WTC11 (cell line): ENCODE measurements around the gene GPC4. TPM values are rescaled to one million over a fixed set of nuclear protein-coding genes. Genes with fewer than 3 reads are reported as not detected.

Experiments used
- ATAC-seq: fragments of 200-7000 bp; cut with Tn5 transposase; 2 replicates; pipeline ENCODE4 v1.10.0; 2021; ENCODE audit warnings: mild to moderate bottlenecking, moderate library complexity
- CTCF ChIA-PET: fragments of 300-600 bp; sonication (Branson Sonifier 250); formaldehyde crosslinking; loops from one replicate; lab custom pipeline; 2021; ENCODE audit warnings: antibody characterized with exemption; lab: Charles Lee
- POLR2A ChIA-PET: fragments of 350-600 bp; sonication (Branson Sonifier 250); formaldehyde crosslinking; loops from one replicate; lab custom pipeline; 2021; ENCODE audit warnings: antibody characterized with exemption; lab: Charles Lee
- DNase-seq: peaks from one replicate; pipeline ENCODE4 v3.0.0; 2021; ENCODE audit warnings: low spot score
- H3K27ac Mint-ChIP-seq: 2 replicates; pipeline ENCODE4 v1.8.0; 2021; ENCODE audit warnings: mixed read lengths
- H3K27me3 Mint-ChIP-seq: 2 replicates; pipeline ENCODE4 v1.8.0; 2021; ENCODE audit warnings: low read depth, mild to moderate bottlenecking, moderate library complexity, mixed read lengths
- H3K36me3 Mint-ChIP-seq: 2 replicates; pipeline ENCODE4 v1.8.0; 2021; ENCODE audit warnings: mixed read lengths
- H3K4me1 Mint-ChIP-seq: 2 replicates; pipeline ENCODE4 v1.8.0; 2022; ENCODE audit warnings: mixed read lengths
- H3K4me3 Mint-ChIP-seq: 2 replicates; pipeline ENCODE4 v1.8.0; 2021; ENCODE audit warnings: mild to moderate bottlenecking, moderate library complexity, mixed read lengths
- H3K9me3 Mint-ChIP-seq: 2 replicates; pipeline ENCODE4 v1.8.0; 2021; ENCODE audit warnings: mixed read lengths
- AR ChIP-seq: fragments of 250-450 bp; sonication (Bioruptor Pico); IDR thresholded peaks from 2 replicates; pipeline ENCODE4 v1.9.0; 2021; ENCODE audit warnings: mild to moderate bottlenecking
- CREB1 ChIP-seq: sonication (generic); formaldehyde crosslinking; IDR thresholded peaks from 2 replicates; pipeline ENCODE4 v1.8.0; 2023; ENCODE audit warnings: mild to moderate bottlenecking, missing genetic modification reagents
- CREM ChIP-seq: sonication (generic); formaldehyde crosslinking; IDR thresholded peaks from 2 replicates; pipeline ENCODE4 v1.8.1; 2022; ENCODE audit warnings: mild to moderate bottlenecking, missing genetic modification reagents, moderate library complexity
- CTCF ChIP-seq: fragments of 200-600 bp; IDR thresholded peaks from 2 replicates; pipeline ENCODE4 v1.8.0; 2022; ENCODE audit warnings: antibody characterized with exemption
- EMX1 ChIP-seq: fragments of 250-450 bp; sonication (Bioruptor Pico); IDR thresholded peaks from 2 replicates; pipeline ENCODE4 v1.8.0; 2021; ENCODE audit warnings: mild to moderate bottlenecking
- MYBL2 ChIP-seq: sonication (generic); formaldehyde crosslinking; IDR thresholded peaks from 2 replicates; pipeline ENCODE4 v1.8.1; 2023; ENCODE audit warnings: mild to moderate bottlenecking, moderate library complexity, missing genetic modification reagents
- NFATC4 ChIP-seq: fragments of 250-450 bp; sonication (Bioruptor Pico); IDR thresholded peaks from 2 replicates; pipeline ENCODE4 v1.9.0; 2021; ENCODE audit warnings: mild to moderate bottlenecking
- NFYB ChIP-seq: sonication (generic); formaldehyde crosslinking; conservative IDR thresholded peaks from 2 replicates; pipeline ENCODE4 v1.8.0; 2022; ENCODE audit warnings: low read depth, missing genetic modification reagents
- NR1H2 ChIP-seq: sonication (generic); formaldehyde crosslinking; IDR thresholded peaks from 2 replicates; pipeline ENCODE4 v1.9.0; 2021; ENCODE audit warnings: mild to moderate bottlenecking, moderate library complexity, missing genetic modification reagents
- NR2C2 ChIP-seq: sonication (generic); formaldehyde crosslinking; IDR thresholded peaks from 2 replicates; pipeline ENCODE4 v1.8.0; 2022; ENCODE audit warnings: mild to moderate bottlenecking, missing genetic modification reagents
- NR3C1 ChIP-seq: sonication (generic); formaldehyde crosslinking; conservative IDR thresholded peaks from 2 replicates; pipeline ENCODE4 v1.8.1; 2023; ENCODE audit warnings: low read depth, mild to moderate bottlenecking, missing genetic modification reagents
- RELA ChIP-seq: sonication (generic); formaldehyde crosslinking; IDR thresholded peaks from 2 replicates; pipeline ENCODE4 v1.8.1; 2022; ENCODE audit warnings: missing genetic modification reagents, mild to moderate bottlenecking, borderline replicate concordance
- SP1 ChIP-seq: sonication (generic); formaldehyde crosslinking; conservative IDR thresholded peaks from 2 replicates; pipeline ENCODE4 v1.8.1; 2022; ENCODE audit warnings: missing genetic modification reagents
- ZBTB43 ChIP-seq: sonication (generic); formaldehyde crosslinking; IDR thresholded peaks from 2 replicates; pipeline ENCODE4 v1.8.1; 2023; ENCODE audit warnings: mild to moderate bottlenecking, missing genetic modification reagents
- ZNF263 ChIP-seq: sonication (generic); formaldehyde crosslinking; IDR thresholded peaks from 2 replicates; pipeline ENCODE4 v1.8.1; 2022; ENCODE audit warnings: low read depth, mild to moderate bottlenecking, moderate library complexity, missing genetic modification reagents
- total RNA-seq: library from RNA; stranded (reverse); gene quantifications from 3 replicates; pipeline ENCODE4 v1.2.3, GENCODE V29; 2021
- TF ChIP-seq, protein P1 (sequence below): sonication (generic); formaldehyde crosslinking; IDR thresholded peaks from 2 replicates; pipeline ENCODE4 v1.8.1; 2022; ENCODE audit warnings: mild to moderate bottlenecking, moderate library complexity, missing genetic modification reagents
- TF ChIP-seq, protein P2 (sequence below): fragments of 250-450 bp; sonication (Bioruptor Pico); IDR thresholded peaks from 2 replicates; pipeline ENCODE4 v2.1.2; 2022; ENCODE audit warnings: mild to moderate bottlenecking, moderate library complexity
- TF ChIP-seq, protein P3 (sequence below): fragments of 250-450 bp; sonication (Bioruptor Pico); IDR thresholded peaks from 2 replicates; pipeline ENCODE4 v1.9.0; 2021; ENCODE audit warnings: moderate library complexity, mild to moderate bottlenecking, inconsistent platforms, borderline replicate concordance

Gene GPC4
- total RNA-seq, 1 experiment from 2014 or later: 144 TPM

- no peak for TF ChIP-seq AR
- no peak for TF ChIP-seq MYBL2
- TF ChIP-seq, protein P1, sequence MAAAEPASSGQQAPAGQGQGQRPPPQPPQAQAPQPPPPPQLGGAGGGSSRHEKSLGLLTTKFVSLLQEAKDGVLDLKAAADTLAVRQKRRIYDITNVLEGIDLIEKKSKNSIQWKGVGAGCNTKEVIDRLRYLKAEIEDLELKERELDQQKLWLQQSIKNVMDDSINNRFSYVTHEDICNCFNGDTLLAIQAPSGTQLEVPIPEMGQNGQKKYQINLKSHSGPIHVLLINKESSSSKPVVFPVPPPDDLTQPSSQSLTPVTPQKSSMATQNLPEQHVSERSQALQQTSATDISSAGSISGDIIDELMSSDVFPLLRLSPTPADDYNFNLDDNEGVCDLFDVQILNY: no peak
- no peak for TF ChIP-seq NR3C1 (CRISPR knock-in tag)
- TF ChIP-seq ZNF263 (CRISPR knock-in tag): no peak
- TF ChIP-seq EMX1: no peak
- TF ChIP-seq, all 79 proteins: peak for 0
These were observed 93.8 kb downstream of the GPC4 start (continued) for GRCh38 chrX:133321451-133321850.

DNA sequence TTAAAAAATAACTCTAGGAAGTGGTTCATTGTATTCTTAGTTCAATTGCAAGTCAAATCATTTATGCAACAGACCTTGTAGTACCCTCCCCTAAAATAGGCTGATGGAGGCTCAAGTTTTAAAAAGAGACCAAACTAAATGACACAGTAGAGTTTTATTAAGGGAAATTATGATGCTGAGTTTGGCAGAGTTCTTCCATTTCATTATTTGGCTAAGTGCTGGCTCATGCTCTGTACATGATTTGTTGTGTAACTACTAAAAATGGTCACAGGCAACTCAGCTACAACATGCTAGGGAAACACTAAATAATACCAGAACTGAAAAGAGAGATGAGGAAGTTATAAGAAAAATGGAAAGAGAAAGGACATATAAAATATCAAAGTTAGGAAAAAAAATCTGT is 101.0 kb downstream of the GPC4 start:
- Mint-ChIP-seq H3K27me3 (no peaks in the 10 kb centered on the region; the same call in 1 of the 2 replicates), H3K4me3 (no peak overlapping the region), H3K36me3 (peaks cover 3% of the 10 kb centered on the region; the same call in 1 of the 2 replicates), H3K4me1 (peaks cover 28% of the 10 kb centered on the region), H3K27ac (no peak overlapping the region; the same call in 1 of the 2 replicates), H3K9me3 (no peaks in the 10 kb centered on the region)
- ChIA-PET CTCF (no interaction called here), POLR2A (no interaction called here)
- ATAC-seq (no peak), DNase-seq (no peak)
- TF ChIP-seq CREM (CRISPR knock-in tag) (no peak), NR1H2 (CRISPR knock-in tag) (no peak), MYBL2 (no peak), CTCF (no peak), NFYB (no peak), SP1 (CRISPR knock-in tag) (no peak), EMX1 (no peak), RELA (no peak), CREB1 (CRISPR knock-in tag) (no peak), NFATC4 (CRISPR knock-in tag) (no peak), ZBTB43 (CRISPR knock-in tag) (no peak), NR2C2 (CRISPR knock-in tag) (no peak)
- TF ChIP-seq, protein P2, sequence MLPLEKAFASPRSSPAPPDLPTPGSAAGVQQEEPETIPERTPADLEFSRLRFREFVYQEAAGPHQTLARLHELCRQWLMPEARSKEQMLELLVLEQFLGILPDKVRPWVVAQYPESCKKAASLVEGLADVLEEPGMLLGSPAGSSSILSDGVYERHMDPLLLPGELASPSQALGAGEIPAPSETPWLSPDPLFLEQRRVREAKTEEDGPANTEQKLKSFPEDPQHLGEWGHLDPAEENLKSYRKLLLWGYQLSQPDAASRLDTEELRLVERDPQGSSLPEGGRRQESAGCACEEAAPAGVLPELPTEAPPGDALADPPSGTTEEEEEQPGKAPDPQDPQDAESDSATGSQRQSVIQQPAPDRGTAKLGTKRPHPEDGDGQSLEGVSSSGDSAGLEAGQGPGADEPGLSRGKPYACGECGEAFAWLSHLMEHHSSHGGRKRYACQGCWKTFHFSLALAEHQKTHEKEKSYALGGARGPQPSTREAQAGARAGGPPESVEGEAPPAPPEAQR (CRISPR knock-in tag): no peak
- TF ChIP-seq, protein P3, sequence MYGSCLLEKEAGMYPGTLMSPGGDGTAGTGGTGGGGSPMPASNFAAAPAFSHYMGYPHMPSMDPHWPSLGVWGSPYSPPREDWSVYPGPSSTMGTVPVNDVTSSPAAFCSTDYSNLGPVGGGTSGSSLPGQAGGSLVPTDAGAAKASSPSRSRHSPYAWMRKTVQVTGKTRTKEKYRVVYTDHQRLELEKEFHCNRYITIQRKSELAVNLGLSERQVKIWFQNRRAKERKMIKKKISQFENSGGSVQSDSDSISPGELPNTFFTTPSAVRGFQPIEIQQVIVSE: no peak
